ENCODE data around the gene GNG3.
"Not testable (repeated sequence)": the region's sequence is repeated elsewhere in the genome, so short reads cannot be mapped to it uniquely, and the experiment has no call there.

GNG3 gene

GRCh38 chr11:62694455-62695167 is 12.9 kb upstream of the GNG3 start:
- TF ChIP-seq CTCF (IDR thresholded peaks at IDR 0.05; ENCODE audit: low read depth, low read length, missing control alignments): peak; percentile 91
- in situ Hi-C loops (cut with HindIII; ENCODE audit: low pct_ligation_motif_present, low sequenced_read_pairs): no loop called here
- no peaks in the 10 kb centered on the region for H3K27me3 ChIP-seq (replicated peaks)
- peaks cover 31% of the 10 kb centered on the region for H3K36me3 ChIP-seq (replicated peaks)
- DNase-seq: peak; percentile 72
- no peak overlapping the region for H3K27ac ChIP-seq
- no peak overlapping the region for H3K4me3 ChIP-seq (ENCODE audit: low read depth, low read length)

GRCh38 chr11:62702246-62702645 is 5.2 kb upstream of the GNG3 start:
- DNase-seq: no peak
- Histone ChIP-seq H3K27ac (no peak overlapping the region), H3K36me3 (replicated peaks) (peaks cover 14% of the 10 kb centered on the region), H3K27me3 (replicated peaks) (no peaks in the 10 kb centered on the region), H3K4me3 (ENCODE audit: low read depth, low read length) (no peak overlapping the region)
- in situ Hi-C loops (cut with HindIII; ENCODE audit: low pct_ligation_motif_present, low sequenced_read_pairs): no loop called here
- TF ChIP-seq CTCF (IDR thresholded peaks at IDR 0.05; ENCODE audit: low read depth, low read length, missing control alignments): no peak

GRCh38 chr11:62703921-62704320 is 3.6 kb upstream of the GNG3 start:
- H3K27me3 ChIP-seq (replicated peaks); H3K27ac ChIP-seq; H3K4me3 ChIP-seq (ENCODE audit: low read depth, low read length); in situ Hi-C loops (cut with HindIII; ENCODE audit: low pct_ligation_motif_present, low sequenced_read_pairs); DNase-seq: not testable (repeated sequence)
- H3K36me3 ChIP-seq (replicated peaks): peaks cover 14% of the 10 kb centered on the region

- peak overlapping the region; percentile 48 for H3K27ac ChIP-seq
- DNase-seq: no peak
- no peak for TF ChIP-seq CTCF (IDR thresholded peaks at IDR 0.05; ENCODE audit: low read depth, low read length, missing control alignments)
- peaks cover 14% of the 10 kb centered on the region for H3K36me3 ChIP-seq (replicated peaks)
- no peaks in the 10 kb centered on the region for H3K27me3 ChIP-seq (replicated peaks)
- H3K4me3 ChIP-seq (ENCODE audit: low read depth, low read length): peak overlapping the region; percentile 79
- in situ Hi-C loops (cut with HindIII; ENCODE audit: low pct_ligation_motif_present, low sequenced_read_pairs): no loop called here
These were observed 2.1 kb upstream of the GNG3 start for GRCh38 chr11:62705413-62705812.

GRCh38 chr11:62705880-62706849 is 1.3 kb upstream of the GNG3 start:
- Histone ChIP-seq H3K36me3 (replicated peaks) (peaks cover 15% of the 10 kb centered on the region), H3K27ac (peak overlapping the region; percentile 48), H3K27me3 (replicated peaks) (no peaks in the 10 kb centered on the region), H3K4me3 (ENCODE audit: low read depth, low read length) (peak overlapping the region; percentile 79)
- in situ Hi-C loops (cut with HindIII; ENCODE audit: low pct_ligation_motif_present, low sequenced_read_pairs): no loop called here
- DNase-seq: peak; percentile 89
- no peak for TF ChIP-seq CTCF (IDR thresholded peaks at IDR 0.05; ENCODE audit: low read depth, low read length, missing control alignments)

GRCh38 chr11:62706850-62707247 is 627 bp upstream of the GNG3 start:
- no peak for DNase-seq
- no peaks in the 10 kb centered on the region for H3K27me3 ChIP-seq (replicated peaks)
- no peak for TF ChIP-seq CTCF (IDR thresholded peaks at IDR 0.05; ENCODE audit: low read depth, low read length, missing control alignments)
- in situ Hi-C loops (cut with HindIII; ENCODE audit: low pct_ligation_motif_present, low sequenced_read_pairs): no loop called here
- H3K36me3 ChIP-seq (replicated peaks): peaks cover 17% of the 10 kb centered on the region
- peak overlapping the region; percentile 55 for H3K4me3 ChIP-seq (ENCODE audit: low read depth, low read length)
- H3K27ac ChIP-seq: no peak overlapping the region

All from brain microvascular endothelial cell (primary cell).